HPDE6-E6E7 (cell line): ENCODE results near the gene ANAPC2.

ENCODE experiments used
- DNase-seq: peaks from one replicate; pipeline ENCODE4 v3.0.0; 2011; ENCODE audit warnings: missing footprints; ENCODE audit errors: extremely low spot score

The ANAPC2 gene, protein sequence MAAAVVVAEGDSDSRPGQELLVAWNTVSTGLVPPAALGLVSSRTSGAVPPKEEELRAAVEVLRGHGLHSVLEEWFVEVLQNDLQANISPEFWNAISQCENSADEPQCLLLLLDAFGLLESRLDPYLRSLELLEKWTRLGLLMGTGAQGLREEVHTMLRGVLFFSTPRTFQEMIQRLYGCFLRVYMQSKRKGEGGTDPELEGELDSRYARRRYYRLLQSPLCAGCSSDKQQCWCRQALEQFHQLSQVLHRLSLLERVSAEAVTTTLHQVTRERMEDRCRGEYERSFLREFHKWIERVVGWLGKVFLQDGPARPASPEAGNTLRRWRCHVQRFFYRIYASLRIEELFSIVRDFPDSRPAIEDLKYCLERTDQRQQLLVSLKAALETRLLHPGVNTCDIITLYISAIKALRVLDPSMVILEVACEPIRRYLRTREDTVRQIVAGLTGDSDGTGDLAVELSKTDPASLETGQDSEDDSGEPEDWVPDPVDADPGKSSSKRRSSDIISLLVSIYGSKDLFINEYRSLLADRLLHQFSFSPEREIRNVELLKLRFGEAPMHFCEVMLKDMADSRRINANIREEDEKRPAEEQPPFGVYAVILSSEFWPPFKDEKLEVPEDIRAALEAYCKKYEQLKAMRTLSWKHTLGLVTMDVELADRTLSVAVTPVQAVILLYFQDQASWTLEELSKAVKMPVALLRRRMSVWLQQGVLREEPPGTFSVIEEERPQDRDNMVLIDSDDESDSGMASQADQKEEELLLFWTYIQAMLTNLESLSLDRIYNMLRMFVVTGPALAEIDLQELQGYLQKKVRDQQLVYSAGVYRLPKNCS

GRCh38 chr9:137188490-137189296 is at the start of gene ANAPC2, which contains the start of gene SSNA1:
Gene ANAPC2, minus strand, starts transcription at chr9:137188560. Its CDS starts 28 bp downstream, at chr9:137188532.
Gene SSNA1, plus strand, starts transcription at chr9:137188676. Its CDS starts 51 bp downstream, at chr9:137188727.
- DNase-seq = peak; percentile 89

GRCh38 chr9:137236936-137237421 is 48.6 kb upstream of the ANAPC2 start:
- DNase-seq = no peak

GRCh38 chr9:137236238-137236935 is 48.0 kb upstream of the ANAPC2 start:
- peak; percentile 85 for DNase-seq

DNA sequence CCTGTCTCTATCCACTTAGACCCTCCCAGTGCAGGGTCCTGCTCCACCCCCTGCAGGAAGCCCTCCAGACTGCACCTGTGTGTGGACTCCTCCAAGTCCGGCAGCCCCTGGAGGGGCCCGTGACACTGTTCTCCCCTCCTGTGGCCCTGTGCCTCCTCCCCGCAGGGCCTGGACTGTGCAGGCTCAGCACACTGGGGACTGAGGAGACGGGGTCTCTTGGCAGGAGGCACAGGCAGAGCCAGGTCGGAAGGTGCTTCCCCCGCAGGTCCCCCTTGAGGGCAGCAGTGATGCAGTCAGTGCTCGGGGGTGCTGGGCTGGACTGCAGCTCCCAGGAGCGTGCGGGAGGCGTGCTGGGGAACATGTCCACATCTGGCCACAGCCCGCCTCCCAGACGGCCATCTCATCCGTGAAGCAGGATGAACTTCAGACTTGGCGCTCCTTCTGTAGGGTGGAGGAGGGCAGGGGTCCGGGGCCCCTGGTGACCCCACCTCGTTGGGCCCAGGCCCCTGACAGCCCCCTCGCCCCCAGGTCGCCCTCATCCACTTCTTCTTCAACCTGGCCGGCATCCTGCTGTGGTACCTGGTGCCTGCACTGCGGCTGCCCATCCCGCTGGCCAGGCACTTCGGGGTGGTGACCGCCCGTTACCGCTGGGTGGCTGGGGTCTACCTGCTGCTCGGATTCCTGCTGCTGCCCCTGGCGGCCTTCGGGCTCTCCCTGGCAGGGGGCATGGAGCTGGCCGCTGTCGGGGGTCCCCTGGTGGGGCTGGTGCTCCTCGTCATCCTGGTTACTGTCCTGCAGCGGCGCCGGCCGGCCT is 47.3 kb upstream of the ANAPC2 start:
- DNase-seq = no peak

- DNase-seq = no peak
Measured at GRCh38 chr9:137234758-137235423, 46.5 kb upstream of the ANAPC2 start.

DNA sequence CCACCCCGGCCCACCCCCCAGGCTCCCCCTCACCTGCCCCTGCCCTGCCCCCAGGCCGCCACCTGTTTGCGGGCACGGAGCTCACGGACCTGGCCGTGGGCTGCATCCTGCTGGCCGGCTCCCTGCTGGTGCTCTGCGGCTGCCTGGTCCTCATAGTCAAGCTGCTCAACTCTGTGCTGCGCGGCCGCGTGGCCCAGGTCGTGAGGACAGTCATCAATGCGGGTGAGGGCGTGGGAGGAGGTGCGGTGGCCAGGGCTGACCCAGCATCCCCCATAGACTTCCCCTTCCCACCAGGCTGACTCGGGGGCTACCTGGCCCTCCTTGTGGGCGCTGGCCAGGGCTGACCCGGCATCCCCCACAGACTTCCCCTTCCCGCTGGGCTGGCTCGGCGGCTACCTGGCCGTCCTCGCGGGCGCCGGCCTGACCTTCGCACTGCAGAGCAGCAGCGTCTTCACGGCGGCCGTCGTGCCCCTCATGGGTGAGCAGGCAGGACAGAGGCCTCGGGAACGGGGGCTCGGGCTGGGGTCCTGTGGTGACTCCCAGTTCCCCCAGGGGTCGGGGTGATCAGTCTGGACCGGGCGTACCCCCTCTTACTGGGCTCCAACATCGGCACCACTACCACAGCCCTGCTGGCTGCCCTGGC is 45.8 kb upstream of the ANAPC2 start:
- no peak for DNase-seq

GRCh38 chr9:137233143-137233980 is 45.0 kb upstream of the ANAPC2 start:
- no peak for DNase-seq

DNA sequence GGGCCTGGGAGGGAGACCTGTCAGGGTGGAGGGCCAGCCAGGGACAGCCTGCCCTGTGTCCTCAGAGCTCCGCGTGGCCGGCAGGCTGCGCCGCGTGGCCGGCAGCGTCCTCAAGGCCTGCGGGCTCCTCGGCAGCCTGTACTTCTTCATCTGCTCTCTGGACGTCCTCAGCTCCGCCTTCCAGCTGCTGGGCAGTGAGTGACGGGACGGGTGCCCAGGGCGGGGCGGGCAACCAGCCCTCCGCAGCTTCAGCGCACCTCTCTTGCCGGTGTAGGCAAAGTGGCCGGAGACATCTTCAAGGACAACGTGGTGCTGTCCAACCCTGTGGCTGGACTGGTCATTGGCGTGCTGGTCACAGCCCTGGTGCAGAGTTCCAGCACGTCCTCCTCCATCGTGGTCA is 44.1 kb upstream of the ANAPC2 start:
- DNase-seq = no peak

GRCh38 chr9:137232101-137232500 is 43.7 kb upstream of the ANAPC2 start:
- DNase-seq = no peak

DNA sequence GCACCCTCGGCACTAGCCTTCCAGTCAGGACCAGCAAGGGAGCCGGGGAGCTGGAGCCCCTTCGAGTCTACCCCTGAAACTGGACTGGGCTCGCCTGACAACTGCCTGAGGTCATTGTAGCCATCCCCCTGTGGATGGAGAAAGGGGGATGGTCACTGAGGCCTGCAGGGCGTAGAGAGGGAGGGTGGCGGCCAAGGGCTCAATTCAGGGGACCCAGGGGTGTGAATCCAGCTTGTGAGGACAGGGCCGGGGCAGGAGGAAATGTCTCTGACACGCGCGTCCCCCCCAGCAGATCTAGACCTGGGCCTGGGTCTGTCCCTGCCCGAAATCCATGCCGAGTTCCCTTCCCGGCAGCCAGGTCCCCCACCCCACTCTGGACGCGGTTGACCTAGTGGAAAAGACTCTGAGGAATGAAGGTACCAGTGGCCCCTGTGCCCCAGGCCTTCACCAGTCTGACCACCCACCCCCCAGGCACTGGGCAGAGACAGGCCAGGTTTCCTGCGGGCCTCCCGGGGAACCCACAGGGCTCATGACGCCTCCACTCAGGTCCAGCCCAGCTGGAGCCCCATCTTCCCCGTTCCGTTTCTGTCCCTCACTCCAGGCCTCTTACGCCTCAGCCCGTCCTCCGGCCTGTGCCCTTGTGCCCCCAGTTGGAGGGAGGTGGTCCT is 43.1 kb upstream of the ANAPC2 start:
- DNase-seq = no peak

DNA sequence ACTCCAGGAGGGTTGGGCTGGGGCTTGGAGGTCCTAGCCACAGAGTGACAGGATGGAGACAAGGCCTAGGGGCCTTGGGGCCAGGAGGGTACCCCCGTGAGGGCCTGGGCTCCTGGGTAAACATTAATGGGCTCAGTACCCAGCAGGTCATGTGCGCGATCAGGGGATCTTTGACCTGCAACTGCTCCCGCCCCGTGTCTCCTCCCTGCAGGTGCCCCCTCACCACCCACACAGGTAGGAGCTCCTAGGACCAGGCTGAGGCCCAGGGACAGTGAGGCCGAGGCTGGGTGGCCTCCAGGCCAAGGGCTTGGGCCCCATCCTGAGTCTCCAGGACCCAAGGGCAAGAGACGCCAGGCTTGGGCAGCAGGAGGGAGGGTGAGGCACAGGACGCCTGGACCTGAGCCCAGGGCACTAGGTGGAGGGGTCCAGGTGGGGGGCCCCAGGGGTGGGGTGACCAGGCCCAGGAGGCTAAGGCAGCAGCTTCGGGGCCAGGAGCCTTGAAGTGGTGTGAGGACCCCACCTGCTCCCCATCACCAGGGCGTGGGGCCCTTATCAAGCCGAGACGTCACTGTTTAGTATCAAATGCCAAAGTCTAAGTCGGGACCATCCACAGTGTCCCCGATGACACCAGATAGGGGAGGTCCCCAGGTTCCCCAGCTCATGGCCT is 42.5 kb upstream of the ANAPC2 start, which contains the start of gene SLC34A3:
Gene SLC34A3, plus strand, starts transcription at position 197 of the 667 bp plus-strand sequence. CDS start 802 bp downstream, outside the sequence.
- no peak for DNase-seq

DNA sequence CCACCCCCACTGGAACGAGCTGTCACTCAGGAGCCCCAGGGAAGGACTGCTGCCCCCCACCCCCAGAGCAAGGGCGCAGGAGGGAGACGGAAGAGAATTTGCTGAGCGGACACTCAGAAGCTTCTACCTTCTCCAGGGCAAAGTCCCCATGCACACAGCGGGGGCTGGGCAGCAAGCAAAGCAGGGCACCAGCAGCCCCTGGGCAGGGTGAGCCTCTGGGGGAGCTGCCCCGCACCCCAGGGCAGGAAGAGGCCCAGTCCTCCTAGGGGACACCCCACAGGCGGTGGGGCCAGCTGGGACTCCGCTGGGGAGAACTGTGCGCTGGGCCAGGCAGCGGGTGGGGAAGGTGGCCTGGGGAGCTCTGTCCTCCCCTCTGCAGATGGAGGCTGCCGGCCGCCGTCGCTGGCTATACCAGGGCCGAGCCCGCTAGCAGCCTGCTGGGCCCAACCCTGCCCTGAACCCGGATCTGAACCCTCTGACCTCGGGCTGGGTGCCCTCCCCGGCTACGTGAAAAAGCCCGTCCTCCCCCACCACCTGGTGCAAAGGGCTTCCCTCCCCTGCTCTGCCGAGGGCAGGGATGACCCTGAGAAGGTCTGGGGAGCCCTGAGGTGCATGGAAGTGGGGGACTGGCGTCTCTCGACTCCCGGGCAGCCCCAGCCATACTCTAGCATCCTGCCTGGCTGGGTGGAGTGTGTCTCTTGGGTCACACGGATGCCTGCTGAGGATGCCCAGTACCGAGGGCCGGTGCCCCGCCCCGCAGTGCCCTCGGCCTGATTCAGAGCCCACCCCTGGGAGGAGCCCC is 41.7 kb upstream of the ANAPC2 start:
- DNase-seq = no peak

DNA sequence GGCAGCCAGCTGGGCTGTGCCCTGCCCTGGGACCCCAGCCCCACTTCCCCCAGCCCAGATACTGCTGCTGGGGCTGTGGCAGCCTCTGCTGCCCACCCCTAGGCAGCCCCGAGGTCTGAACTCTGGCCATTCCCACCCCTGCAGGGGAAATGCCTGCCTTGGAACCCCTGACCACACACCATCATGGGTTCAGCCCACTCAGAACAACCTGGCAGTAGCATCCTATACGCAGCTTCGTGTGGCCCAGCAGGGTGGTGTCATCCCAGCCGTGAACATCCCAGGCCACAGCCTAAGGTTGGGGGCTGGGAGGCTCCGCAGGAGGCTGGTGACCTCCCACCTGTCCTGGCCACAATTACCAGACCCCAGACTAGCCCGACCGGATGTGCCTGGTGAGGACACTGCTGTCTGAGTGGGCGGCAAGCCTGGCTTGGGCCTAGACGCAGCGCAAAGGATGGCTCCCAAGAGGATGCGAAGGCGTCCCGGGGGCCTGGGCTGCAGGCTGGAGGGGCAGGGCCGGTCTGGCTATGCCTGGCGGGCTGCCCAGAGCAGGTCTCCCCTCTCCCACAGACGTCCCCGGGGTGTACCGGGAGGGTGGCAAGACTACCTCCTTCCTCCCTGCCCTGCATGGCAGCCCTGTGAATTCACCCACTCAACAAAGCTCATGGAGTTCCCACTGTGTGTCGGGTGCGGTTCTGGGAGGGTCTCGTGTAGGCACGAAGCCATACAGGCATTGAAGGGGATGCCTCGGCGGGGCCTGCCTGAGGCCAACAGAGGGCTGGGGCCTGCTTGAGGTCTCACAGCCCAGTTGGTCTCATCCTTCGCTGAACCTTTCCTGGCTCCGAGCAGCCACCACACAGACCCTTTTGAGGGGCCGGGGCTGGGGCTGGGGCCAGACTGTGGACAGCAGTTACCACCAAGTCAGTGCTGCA is 40.9 kb upstream of the ANAPC2 start:
- DNase-seq = no peak

DNA sequence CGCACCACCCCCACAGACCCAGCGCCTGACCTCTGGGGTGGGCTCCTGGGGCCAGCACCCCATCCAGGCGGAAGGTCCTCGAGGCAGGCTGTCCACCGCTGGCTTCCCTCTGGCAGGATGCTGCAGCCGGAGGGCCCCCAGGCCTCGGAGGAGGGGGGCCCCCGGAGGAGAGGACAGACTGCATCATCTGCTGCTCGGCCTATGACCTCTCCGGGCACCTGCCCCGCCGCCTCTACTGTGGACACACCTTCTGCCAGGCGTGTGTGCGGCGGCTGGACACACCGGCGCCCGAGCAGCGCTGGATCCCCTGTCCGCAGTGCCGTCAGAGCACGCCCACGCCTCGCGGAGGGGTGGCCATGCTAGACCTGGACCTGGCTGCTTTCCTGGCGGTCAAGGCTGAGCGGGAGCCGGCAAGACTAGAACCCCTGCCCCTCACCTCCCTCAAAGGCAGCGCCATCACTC is 40.2 kb upstream of the ANAPC2 start:
- no peak for DNase-seq
